GM18498 (cell line): Measurements from ENCODE around the gene PET100.

Experiments used
- ATAC-seq: cut with Tn5 transposase; IDR thresholded peaks from one replicate; pipeline ENCODE4 v1.9.1; 2021; ENCODE audit warnings: mild to moderate bottlenecking, moderate library complexity; ENCODE audit not compliant: unreplicated experiment

PET100 gene, protein sequence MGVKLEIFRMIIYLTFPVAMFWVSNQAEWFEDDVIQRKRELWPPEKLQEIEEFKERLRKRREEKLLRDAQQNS

DNA sequence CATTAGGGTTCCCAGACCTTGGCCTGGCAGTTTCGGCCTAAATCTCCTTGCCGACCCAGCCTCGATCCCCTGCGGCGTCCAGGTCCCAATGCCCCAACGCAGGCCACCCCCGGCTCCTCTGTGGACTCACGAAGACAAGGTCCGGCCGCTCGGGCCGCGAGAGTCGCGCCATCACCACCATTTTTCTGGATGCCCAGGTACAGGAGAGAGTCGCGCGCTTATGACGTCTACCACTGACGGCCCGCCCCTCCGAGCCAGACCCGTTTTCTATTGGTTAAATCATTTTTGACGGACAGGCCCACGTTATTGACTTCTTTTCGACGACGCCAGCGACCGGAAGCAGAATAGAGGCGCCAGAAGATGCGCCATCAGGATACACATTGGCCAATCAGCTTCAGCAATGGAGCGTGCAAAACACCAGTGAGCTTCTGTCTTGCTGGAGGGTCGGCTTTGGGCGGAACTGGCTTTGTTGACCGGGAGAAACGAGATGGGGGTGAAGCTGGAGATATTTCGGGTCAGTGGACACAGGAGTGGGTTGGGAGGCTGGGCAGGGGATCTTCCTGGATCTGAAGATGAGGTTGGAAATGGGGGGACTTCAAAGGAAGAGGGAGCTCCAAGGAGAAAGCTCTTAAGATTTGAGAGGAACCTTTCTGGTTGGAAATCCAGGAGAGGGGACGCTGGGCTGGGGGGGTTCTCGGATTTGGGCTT, at the start of gene PET100, which contains the start of gene XAB2:
Gene PET100, plus strand, starts transcription at position 447 of the 708 bp plus-strand sequence. Its CDS starts 41 bp downstream, at position 488.
Gene XAB2, minus strand, starts transcription at position 199 of the 708 bp plus-strand sequence. Its CDS starts 18 bp downstream, at position 181.
- ATAC-seq, result peak; percentile 91

DNA sequence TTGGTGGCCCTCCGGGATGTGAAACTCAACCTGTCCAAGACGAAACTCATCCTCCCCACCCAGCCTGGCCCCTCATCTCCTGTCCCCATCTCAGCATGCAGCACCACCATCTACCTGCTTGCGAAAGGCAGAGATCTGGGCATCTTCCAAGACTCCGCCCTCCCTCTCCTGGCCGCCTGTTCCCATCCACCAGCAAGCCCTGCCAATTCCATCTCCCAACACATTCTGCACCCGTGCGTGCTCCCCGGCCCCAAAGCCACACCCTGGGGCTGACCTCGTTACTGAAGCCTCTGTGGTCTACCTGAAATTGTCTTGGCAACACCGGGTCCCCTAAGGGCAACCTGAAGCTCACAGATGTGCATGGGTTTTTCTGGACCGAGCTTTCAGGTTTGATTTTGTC, 47.1 kb upstream of the PET100 start:
- no peak for ATAC-seq

DNA sequence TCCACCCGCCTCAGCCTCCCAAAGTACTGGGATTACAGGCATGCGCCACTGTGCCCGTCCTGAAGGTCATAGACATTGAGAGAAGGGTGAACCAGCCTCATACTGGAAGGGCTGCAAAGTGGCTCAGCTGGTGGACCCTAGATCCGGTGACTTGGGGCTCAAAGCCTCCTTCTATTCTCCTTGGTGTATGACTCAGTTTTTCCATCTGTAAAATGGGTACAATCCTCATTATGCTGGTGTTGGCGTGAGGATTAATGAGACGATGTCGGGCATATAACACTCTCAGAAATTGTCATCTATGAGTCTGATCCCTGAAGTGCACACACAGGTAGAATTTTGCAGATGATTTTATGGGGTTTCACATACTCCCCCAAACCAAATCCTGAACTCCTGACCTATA, 39.8 kb upstream of the PET100 start:
- ATAC-seq, result no peak

DNA sequence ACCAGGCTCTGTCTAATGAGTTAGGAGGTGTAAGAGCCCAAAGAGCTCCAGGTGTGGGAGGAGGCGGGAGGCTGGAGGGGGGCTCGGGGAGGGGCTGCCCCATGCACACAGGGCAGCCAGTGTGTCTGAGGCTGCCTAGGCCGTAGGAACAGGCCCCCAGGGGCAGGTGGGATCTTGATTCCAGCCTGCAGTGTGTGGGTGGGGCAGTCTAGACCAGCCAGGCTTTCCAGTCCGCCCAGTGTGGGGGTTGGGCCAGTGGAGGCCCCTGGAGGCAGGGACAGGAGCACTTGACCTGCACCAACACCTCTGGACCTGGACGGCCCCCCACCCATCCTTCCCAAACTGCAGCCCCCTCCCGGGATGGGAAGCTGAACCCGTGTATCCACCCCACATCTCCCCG, 39.3 kb upstream of the PET100 start:
- no peak for ATAC-seq

DNA sequence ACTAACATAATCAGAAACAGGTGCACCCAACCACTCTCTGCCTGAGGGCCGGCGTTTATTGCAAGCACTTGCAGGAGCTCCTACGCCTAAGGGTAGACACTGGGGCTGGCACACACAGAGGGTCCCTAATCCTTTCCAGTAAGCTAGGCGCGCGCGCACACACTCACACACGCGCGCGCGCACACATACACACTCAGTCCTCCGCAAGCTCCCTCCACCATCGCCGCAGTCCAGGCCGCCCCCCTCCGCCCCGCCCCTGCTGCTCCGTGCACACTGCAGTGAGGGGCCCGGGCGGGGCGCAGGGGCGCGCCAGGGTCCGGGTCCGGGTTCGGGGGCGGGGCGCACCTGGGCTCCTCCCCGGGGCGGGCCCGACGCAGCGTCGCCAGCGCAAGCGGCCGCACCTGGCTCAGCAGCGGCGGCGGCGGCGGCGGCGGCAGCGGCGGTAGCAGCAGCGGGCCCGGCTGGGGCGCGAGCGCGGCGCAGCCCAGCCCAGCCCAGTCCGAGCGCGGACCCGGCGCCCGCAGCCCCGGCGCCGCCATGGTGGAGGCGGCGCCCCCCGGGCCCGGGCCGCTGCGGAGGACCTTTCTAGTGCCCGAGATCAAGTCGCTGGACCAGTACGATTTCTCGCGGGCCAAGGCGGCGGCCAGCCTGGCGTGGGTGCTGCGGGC, 34.0 kb upstream of the PET100 start, which contains the start of gene CAMSAP3:
Gene CAMSAP3, plus strand, starts transcription at position 398 of the 668 bp plus-strand sequence. Its CDS starts 140 bp downstream, at position 538.
- peak; percentile 66 for ATAC-seq

DNA sequence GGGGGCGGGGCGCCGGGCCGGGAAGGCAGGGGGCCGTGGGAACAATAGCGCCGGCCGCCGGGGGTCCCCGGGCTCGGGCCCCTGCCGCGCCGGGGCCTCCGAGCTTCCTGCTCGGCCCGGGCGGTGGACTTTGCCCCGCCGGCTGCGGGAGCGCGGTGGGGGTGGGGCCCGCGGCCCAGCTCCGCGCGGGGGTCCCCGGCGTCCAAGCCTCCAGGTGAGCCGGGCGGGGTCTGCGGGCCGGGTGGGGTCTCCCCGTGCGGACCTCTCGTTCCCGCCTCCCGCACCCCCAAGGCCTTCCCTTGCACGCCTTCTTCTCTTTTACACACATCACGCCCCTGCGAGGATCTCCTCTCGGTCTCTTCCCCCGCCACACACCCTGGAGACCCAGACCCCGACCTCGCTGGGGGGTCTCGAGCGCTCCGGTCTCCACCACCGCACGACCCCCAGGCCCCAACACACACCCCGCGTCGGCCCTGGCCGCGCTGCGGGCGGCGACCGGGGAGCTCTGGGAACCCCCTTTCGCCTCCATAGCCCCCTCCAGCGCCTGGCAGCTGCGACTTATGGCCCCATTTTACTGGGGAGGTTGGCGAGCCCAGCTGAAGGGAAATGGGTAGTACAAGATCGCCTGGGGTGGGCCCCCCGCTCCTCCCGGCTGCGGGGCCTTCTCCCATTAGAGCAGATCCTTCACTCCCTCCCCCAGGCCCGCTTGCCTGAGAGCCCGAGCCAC, 33.2 kb upstream of the PET100 start:
- no peak for ATAC-seq

DNA sequence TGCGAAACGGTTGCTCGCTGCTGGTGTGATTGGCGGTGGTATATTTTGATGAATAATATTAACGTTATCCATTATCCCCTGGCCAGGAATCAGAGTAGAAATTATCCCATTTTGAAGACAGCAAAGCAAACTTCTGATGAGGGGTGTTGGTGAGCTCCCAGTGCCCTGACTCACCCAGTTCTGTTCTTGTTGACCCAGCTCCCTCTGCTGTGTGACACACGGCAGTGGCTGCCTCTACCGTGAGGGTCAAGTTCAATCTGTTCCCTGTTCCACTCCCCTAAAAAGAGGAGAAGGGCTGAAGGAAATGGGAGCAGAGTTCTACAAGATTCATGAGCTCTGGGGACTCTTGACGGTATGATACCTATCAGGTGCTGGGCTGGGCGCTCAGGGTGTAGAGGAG, 31.9 kb upstream of the PET100 start:
- no peak for ATAC-seq

DNA sequence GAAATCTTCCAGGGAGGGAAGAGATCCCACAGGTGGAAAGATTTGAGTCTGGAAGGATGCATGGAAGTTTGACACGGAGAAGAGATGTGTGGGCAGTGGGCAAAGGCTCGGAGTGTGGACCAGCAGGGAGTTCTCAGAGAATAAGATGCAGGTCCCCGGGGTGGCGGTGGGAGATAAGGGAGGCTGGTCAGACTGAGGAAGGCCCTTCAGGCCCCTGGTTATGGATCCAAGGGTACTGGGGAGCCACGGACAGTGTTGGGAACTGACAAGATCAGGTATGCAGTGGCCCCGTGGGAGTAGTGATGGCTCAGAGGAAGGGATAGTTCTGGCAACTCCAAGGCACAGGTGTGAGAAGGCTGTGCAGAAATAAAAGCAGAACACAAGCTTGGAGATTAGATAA, 31.4 kb upstream of the PET100 start:
- no peak for ATAC-seq

DNA sequence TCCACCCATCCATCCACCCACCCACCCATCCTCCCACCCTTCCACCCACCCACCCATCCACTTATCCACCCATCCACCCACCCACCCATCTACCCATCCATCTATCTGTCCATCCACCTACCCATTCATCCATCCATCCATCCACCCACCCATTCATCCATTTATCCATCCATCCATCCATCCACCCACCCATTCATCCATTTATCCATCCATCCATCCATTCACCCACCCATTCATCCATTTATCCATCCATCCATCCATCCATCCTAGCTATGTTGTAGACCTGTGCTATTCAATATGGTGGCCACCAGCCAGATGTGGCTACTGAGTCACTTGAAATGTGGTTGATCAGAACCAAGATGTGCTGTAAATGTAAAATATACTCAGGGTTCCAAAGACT, 28.9 kb upstream of the PET100 start:
- ATAC-seq, result no peak

DNA sequence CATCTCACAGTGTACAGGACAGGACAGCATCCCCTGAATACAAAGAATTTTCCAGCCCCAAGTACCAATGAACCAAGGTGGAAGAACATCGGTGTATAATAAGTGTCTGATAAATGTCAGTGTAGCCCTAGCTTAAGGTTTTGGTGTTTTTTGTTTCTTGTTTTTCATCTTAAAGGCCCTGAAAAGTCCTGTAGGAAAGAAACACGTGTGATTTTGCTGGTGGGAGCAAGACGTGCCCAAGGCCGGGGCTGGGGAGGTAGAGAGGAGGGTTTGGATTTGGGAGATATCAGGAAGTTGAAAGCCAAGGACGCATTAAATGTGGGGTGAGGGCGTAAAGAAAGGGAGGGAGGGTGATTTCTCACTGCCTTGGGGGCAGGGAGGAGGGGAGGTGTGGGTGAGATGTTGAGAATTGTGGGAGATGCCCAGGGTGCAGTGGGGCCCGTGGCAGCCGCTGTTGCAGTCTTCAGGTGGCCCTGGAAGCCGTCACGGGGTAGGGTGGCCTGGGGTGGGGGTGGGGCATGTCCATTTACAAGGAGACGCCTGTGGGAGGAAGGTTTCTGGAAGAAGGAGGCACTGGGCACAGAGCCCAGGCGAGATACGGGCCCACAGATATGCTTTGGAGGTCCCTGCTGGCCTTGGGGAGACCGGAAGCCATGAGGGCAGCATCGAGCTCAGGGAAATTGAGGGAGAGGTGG, 27.2 kb upstream of the PET100 start:
- no peak for ATAC-seq

DNA sequence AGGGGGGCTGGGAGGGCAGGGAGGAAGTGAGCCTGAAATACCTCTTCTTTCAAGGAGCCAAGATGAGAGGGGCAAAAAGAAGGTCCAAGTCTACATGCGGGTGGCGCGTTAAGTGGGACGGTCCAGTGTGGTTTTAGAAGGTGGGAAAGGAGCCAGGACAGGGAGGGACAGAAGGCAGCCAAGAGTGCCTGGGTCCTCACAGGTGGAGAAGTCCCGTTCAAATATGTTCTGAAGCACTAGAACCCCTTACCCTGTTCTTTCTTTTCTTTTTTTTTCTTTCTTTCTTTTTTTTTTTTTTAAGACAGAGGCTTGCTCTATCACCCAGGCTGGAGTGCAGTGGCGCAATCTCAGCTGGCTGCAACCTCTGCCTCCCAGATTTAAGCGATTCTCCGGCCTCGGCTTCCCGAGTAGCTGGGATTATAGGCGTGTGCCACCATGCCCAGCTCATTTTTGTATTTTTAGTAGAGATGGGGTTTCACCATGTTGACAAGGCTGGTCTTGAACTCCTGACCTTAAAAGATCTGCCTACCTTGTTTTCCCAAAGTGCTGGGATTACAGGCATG, 26.6 kb upstream of the PET100 start:
- no peak for ATAC-seq

DNA sequence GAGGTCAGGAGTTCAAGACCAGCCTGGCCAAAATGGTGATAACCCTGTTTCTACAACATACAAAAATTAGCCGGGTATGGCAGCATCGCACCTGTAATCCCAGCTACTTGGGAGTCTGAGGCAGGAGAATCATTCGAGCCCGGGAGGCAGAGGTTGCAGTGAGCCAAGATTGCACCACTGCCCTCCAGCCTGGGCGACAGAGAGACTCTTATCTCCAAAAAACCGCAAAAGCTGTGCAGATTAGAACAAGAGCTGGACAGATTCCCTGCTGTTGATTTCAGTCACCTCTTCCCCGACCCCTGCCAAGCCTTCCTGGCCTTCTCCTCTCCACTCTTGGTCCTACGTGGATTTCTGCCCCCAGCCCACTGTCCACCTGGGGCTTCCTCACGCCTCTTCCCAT, 25.7 kb upstream of the PET100 start:
- ATAC-seq, result no peak

DNA sequence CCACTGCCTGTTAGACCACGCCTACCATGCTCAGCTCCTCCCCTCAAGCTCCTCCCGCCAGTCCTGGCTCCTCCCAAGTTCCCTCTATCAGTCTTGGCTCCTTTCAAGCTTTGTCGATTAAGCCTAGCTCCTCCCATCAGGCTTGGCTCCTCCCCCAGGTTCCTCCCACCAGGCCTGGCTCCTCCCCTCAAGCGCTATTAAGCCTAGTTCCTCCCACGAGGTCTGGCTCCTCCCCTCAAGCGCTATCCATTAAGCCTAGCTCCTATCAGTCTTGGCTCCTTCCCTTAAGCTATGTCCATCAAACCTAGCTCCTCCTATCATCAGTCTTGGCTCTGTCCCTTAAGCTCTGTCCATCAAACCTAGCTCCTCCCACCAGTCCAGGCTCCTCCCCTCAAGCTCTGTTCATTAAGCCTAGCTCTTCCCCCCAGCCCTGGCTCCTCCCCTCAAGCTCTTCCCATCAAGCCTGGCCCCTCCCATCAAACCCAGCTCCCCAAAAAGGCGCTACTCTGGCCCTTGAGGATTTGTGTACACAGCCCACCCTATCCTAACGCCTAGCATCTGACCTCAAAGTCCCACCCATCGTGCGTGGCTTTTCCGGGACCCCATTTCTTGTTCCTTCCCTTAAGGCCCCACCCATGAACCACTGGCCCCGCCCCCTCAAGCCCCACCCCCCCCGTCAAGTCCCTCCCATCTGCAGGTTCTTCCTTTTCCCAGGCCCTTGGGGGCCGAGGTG, 23.9 kb upstream of the PET100 start:
- no peak for ATAC-seq

DNA sequence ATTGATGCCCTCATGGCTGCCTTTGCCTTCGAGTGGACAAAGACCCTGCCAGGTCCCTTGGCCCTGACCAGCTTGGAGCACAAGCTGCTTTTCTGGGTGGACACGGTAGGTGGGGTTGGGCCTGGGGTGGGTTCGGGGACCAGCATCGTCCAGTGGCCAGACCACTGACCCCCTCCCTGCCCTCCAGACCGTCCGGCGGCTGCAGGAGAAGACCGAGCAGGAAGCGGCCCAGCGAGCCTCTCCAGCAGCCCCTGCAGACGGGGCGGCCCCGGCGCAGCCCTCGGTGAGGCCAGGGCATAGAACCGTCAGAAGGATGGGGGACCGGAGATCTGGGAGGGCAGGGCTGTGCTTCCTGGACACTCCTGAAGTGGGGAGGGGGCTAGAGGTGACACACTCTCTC, 23.3 kb upstream of the PET100 start:
- no peak for ATAC-seq

DNA sequence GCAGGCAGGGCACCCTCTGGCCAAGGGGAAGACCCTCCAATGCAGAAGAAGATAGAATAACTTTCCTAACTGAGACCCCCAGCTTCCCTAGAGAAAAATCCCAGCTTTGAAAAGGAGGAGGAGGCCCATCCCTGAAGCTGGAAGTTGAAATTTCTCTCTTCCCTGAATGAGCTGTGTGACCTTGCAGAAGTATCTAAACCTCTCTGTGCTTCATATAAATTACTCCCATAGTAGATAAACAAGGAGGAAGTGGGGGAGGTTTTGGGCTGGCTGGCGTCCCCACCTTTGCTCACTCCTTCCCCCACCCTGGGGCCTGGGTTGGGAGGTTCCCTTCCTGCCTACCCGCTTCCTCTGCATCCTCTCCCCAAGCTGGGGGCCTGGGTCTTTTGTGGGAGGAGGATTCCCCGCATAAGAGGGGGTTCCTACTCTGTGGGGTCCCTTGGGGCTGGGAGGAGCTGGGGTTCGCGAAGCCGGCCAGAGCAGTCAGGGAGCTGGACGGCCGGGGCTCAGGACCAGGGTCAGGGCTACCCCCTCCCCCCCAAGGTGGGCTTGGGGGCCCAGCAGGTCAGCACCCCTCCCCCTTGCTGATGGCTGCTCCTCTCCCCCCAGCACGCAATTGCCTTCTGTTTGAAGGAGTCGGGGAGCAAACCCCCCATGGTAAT, 22.2 kb upstream of the PET100 start:
- ATAC-seq, result no peak

DNA sequence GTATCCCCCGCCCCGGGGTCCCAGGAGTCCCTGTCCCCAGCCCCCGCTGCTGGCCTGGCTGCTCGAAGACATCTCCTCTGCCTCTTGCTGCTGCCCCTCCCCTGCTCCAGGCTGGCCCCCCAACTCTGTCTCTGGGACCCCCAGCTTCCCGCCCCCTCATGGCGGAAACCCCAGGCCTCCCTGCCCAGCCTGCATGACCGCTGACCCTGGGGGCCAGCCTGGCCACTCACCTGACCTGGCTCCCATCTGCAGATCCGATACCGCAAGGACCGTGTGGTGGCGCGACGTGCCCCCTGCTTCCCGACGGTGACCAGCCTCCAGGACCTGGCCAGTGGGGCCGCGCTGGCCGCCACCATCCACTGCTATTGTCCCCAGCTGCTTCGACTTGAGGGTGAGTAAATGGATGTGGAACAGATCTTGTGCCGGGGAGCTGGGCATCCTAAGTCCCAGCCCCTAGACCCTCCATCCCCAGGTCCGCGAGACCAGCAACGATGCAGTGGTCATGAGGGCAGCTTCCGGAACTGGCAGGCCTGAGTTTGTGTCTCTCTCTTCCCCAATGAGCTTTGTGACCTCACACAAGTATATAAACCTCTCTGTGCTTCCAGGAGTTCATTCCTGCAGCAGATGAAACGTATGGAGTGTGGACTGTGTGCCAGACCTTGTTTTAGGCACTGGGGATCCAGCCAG, 21.6 kb upstream of the PET100 start:
- ATAC-seq, result no peak

DNA sequence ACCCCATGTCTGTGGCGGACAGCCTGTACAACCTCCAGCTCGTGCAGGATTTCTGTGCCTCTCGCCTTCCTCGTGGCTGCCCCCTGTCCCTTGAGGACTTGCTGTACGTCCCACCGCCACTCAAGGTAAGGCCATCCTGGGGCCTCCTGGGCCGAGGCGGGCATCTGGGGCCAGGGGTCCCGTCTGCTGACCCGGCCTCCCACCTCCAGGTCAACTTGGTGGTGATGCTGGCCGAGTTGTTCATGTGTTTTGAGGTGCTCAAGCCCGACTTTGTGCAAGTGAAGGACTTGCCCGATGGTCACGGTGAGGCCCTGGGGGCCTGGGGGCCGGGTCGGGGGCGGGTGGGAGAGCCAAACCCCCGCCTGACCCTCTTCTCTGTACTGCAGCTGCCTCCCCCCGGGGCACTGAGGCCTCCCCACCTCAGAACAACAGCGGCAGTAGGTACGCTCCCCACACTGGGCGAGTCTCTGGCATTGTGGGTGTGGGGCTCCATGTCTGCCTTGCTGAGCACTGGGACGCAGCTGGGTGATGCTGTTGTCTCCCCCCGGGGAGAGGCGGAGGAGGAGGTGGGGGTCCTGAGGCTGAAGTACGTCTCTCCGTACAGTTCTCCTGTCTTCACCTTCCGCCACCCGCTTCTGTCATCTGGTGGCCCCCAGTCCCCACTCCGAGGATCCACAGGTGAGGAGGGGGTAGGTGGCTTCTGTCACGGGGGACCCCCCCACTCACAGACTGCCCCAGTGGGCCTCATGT, 18.9 kb upstream of the PET100 start:
- ATAC-seq, result no peak
